Caco-2 (cell line): ENCODE results near the gene CBX7. TPM values are rescaled to one million over a fixed set of nuclear protein-coding genes. Genes with fewer than 3 reads are reported as not detected.

Source experiments
- BruUV-seq: library from RNA; stranded (reverse); fragments of 400-500 nt; replicated peaks from 2 replicates; lab custom pipeline; 2021; lab: Mats Ljungman, UMichigan
- CTCF ChIA-PET: fragments of 300-600 bp; sonication (Branson Sonifier 250); formaldehyde crosslinking; loops from one replicate; lab custom pipeline; 2022; ENCODE audit warnings: antibody characterized with exemption; lab: Charles Lee
- POLR2A ChIA-PET: fragments of 300-600 bp; sonication (Branson Sonifier 250); formaldehyde crosslinking; loops from one replicate; lab custom pipeline; 2022; ENCODE audit warnings: antibody characterized with exemption; lab: Charles Lee
- DNase-seq, 2 experiments: peaks; one replicate each; pipeline versions ENCODE4 v3.0.0 to v3.0.0-alpha.2; 2020 to 2022
- H3K27me3 ChIP-seq: replicated peaks from 2 replicates; pipeline ENCODE4 v1.6.0; 2011; ENCODE audit warnings: low read length; ENCODE audit not compliant: control insufficient read depth, insufficient read depth
- H3K36me3 ChIP-seq: 2 replicates; pipeline ENCODE4 v1.5.1; 2011; ENCODE audit warnings: low read length; ENCODE audit not compliant: control insufficient read depth, insufficient read depth
- H3K4me1 ChIP-seq: fragments of 250-450 bp; sonication (Bioruptor Pico); 2 replicates; pipeline ENCODE4 v1.5.1; 2020; ENCODE audit warnings: mild to moderate bottlenecking
- H3K4me3 ChIP-seq: 2 replicates; pipeline ENCODE4 v1.5.1; 2011; ENCODE audit warnings: low read depth, mild to moderate bottlenecking, control low read depth, low read length
- H3K9me3 ChIP-seq: fragments of 250-450 bp; sonication (Bioruptor Pico); 2 replicates; pipeline ENCODE4 v1.5.1; 2020; ENCODE audit warnings: mild to moderate bottlenecking, moderate library complexity
- H3K27ac Mint-ChIP-seq: one replicate; pipeline ENCODE4 v1.8.0; 2022; ENCODE audit warnings: mixed read lengths; ENCODE audit not compliant: unreplicated experiment
- H3K27me3 Mint-ChIP-seq: one replicate; pipeline ENCODE4 v1.8.0; 2022; ENCODE audit warnings: mixed read lengths; ENCODE audit not compliant: insufficient read depth, unreplicated experiment
- H3K36me3 Mint-ChIP-seq: one replicate; pipeline ENCODE4 v1.8.0; 2022; ENCODE audit warnings: mild to moderate bottlenecking, mixed read lengths; ENCODE audit not compliant: insufficient read depth, unreplicated experiment
- H3K4me1 Mint-ChIP-seq: one replicate; pipeline ENCODE4 v1.8.0; 2022; ENCODE audit warnings: low read depth, mixed read lengths; ENCODE audit not compliant: unreplicated experiment
- H3K4me3 Mint-ChIP-seq: one replicate; pipeline ENCODE4 v1.8.0; 2022; ENCODE audit warnings: mild to moderate bottlenecking, moderate library complexity, mixed read lengths; ENCODE audit not compliant: unreplicated experiment
- H3K9me3 Mint-ChIP-seq: one replicate; pipeline ENCODE4 v1.8.0; 2022; ENCODE audit warnings: mixed read lengths; ENCODE audit not compliant: unreplicated experiment
- intact Hi-C: fragments of 100-400 bp; cut with micrococcal nuclease; formaldehyde crosslinking; loops from one replicate; pipeline ENCODE4 v1.10.0; 2022; ENCODE audit not compliant: unreplicated experiment
- total RNA-seq: library from RNA; stranded (reverse); gene quantifications from 2 replicates; pipeline ENCODE4 v1.2.3, GENCODE V29; 2022
- TF ChIP-seq, protein P1 (sequence below), 2 experiments: fragments of 200-600 bp in 1 of 2; IDR thresholded peaks; 1 replicate in 1 of 2; 2 replicates in 1 of 2; pipeline versions ENCODE4 v1.5.1 to v1.8.0; 2011 to 2022; ENCODE audit warnings: antibody characterized with exemption in 1 of 2, control low read depth in 1 of 2, inconsistent platforms in 1 of 2, low read depth in 1 of 2, low read length in 1 of 2, mild to moderate bottlenecking in 1 of 2, moderate library complexity in 1 of 2; ENCODE audit not compliant: insufficient read depth in 1 of 2, severe bottlenecking in 1 of 2, unreplicated experiment in 1 of 2

CBX7 gene
- total RNA-seq, 1 experiment from 2014 or later, result 4.4 TPM

DNA sequence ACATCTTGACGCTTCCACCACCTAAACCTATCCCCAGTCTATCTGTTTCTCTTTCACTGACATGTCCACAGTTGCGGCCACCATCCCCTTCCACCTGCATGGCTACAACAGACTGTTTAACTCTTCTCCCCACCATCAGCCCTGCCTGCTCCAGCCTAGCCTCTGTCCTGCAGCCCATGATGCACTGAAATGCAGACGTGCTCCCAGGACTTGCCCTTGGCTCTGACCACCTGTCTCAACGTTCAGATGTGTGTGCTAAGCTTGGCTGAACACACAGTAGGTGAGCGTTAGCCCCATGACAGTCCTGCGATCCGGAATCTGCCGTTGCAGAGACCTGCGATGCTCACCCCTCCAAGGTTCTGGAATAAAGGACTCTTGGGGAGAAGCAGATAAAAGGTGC is 22.7 kb downstream of the CBX7 start:
- H3K27ac Mint-ChIP-seq, result no peak overlapping the region
- H3K27me3 Mint-ChIP-seq, result no peaks in the 10 kb centered on the region
- Histone ChIP-seq H3K27me3 (no peaks in the 10 kb centered on the region), H3K9me3 (no peaks in the 10 kb centered on the region), H3K4me1 (peaks cover 21% of the 10 kb centered on the region), H3K36me3 (no peaks in the 10 kb centered on the region), H3K4me3 (no peak overlapping the region)
- no peak for DNase-seq
- no peaks in the 10 kb centered on the region for H3K36me3 Mint-ChIP-seq
- TF ChIP-seq, protein P1, sequence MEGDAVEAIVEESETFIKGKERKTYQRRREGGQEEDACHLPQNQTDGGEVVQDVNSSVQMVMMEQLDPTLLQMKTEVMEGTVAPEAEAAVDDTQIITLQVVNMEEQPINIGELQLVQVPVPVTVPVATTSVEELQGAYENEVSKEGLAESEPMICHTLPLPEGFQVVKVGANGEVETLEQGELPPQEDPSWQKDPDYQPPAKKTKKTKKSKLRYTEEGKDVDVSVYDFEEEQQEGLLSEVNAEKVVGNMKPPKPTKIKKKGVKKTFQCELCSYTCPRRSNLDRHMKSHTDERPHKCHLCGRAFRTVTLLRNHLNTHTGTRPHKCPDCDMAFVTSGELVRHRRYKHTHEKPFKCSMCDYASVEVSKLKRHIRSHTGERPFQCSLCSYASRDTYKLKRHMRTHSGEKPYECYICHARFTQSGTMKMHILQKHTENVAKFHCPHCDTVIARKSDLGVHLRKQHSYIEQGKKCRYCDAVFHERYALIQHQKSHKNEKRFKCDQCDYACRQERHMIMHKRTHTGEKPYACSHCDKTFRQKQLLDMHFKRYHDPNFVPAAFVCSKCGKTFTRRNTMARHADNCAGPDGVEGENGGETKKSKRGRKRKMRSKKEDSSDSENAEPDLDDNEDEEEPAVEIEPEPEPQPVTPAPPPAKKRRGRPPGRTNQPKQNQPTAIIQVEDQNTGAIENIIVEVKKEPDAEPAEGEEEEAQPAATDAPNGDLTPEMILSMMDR (IDR thresholded peaks at IDR 0.05; ENCODE audit: insufficient read depth in 1 of 2, low read depth in 1 of 2, low read length in 1 of 2, severe bottlenecking in 1 of 2, unreplicated experiment in 1 of 2), result no peak
- POLR2A ChIA-PET, result no interaction called here
- H3K4me1 Mint-ChIP-seq, result peaks cover 16% of the 10 kb centered on the region
- CTCF ChIA-PET, result interaction anchor here (1.0 kb wide), 1 partner anchor 259 kb away, joined by 4 read pairs; no protein-coding TSS in a partner anchor
- BruUV-seq, result no TSS peak
- H3K9me3 Mint-ChIP-seq, result no peaks in the 10 kb centered on the region
- no peak overlapping the region for H3K4me3 Mint-ChIP-seq
- intact Hi-C loops, result no loop called here

DNA sequence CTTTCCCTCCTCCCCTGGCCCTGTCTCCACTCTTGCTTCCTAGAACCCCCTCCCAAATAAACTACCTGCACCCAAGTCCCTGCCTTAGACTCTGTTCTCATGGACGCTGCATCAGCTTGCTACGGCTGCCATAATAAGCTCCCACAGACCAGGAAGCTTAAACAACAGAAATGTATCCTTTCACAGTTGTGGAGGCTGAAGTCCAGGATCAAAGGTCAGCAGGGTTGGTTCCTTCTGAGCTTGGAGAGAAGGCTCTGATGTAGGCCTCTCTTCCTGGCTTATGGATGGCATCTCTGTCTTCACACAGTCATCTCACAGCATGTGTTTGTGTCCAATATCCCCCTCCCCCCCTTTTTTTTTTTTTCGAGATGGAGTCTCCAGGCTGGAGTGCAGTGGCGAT is 23.4 kb downstream of the CBX7 start:
- TF ChIP-seq, protein P1 (IDR thresholded peaks at IDR 0.05; ENCODE audit: insufficient read depth in 1 of 2, low read depth in 1 of 2, low read length in 1 of 2, severe bottlenecking in 1 of 2, unreplicated experiment in 1 of 2), result no peak
- H3K4me1 Mint-ChIP-seq, result peaks cover 16% of the 10 kb centered on the region
- POLR2A ChIA-PET, result interaction anchor here (0.6 kb wide), 1 partner anchor 104 kb away, joined by 3 read pairs; no protein-coding TSS in a partner anchor

DNA sequence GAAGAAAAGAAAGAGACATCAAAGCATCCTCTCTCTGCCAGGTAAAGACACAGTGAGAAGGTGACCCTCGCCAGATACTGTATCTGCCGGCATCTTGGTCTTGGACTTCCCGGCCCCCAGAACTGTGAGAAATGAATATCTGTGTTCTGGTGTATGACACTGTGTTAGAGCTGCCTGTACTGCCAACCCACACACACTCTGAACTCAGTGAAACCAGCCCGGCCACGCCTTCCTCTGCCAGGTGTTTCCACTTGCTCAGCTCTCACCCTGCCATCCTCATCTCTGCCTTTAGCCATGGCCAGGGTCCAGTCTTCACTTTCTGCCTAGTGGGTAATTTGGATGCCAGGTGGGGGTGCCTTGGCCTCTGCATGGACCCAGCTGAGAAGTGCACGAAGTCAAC is 24.0 kb downstream of the CBX7 start:
- no peaks in the 10 kb centered on the region for H3K27me3 Mint-ChIP-seq
- H3K36me3 ChIP-seq, result no peaks in the 10 kb centered on the region
- POLR2A ChIA-PET, result interaction anchor here (0.6 kb wide), 1 partner anchor 104 kb away, joined by 3 read pairs; no protein-coding TSS in a partner anchor
- CTCF ChIA-PET, result interaction anchor here (0.5 to 1.0 kb wide), 4 partner anchors 10 to 257 kb away, joined by 3 to 4 read pairs (median 4); no protein-coding TSS in a partner anchor
- no TSS peak for BruUV-seq
- no peak for DNase-seq
- no peak overlapping the region for H3K4me3 Mint-ChIP-seq
- peaks cover 21% of the 10 kb centered on the region for H3K4me1 ChIP-seq
- no peak overlapping the region for H3K27ac Mint-ChIP-seq
- no peaks in the 10 kb centered on the region for H3K36me3 Mint-ChIP-seq
- H3K9me3 ChIP-seq, result no peaks in the 10 kb centered on the region
- H3K27me3 ChIP-seq, result no peaks in the 10 kb centered on the region
- H3K4me1 Mint-ChIP-seq, result peaks cover 16% of the 10 kb centered on the region
- H3K9me3 Mint-ChIP-seq, result no peaks in the 10 kb centered on the region
- intact Hi-C loops, result no loop called here
- no peak overlapping the region for H3K4me3 ChIP-seq
- TF ChIP-seq, protein P1 (IDR thresholded peaks at IDR 0.05; ENCODE audit: insufficient read depth in 1 of 2, low read depth in 1 of 2, low read length in 1 of 2, severe bottlenecking in 1 of 2, unreplicated experiment in 1 of 2), result no peak

More for the DNA sequence above, 23.4 kb downstream of the CBX7 start:
- no peak overlapping the region for H3K27ac Mint-ChIP-seq
- Histone ChIP-seq H3K4me1 (peaks cover 21% of the 10 kb centered on the region), H3K9me3 (no peaks in the 10 kb centered on the region), H3K27me3 (no peaks in the 10 kb centered on the region), H3K4me3 (no peak overlapping the region), H3K36me3 (no peaks in the 10 kb centered on the region)
- no peak overlapping the region for H3K4me3 Mint-ChIP-seq
- BruUV-seq, result no TSS peak
- DNase-seq, result no peak
- no peaks in the 10 kb centered on the region for H3K36me3 Mint-ChIP-seq
- CTCF ChIA-PET, result interaction anchor here (0.8 to 1.0 kb wide), 2 partner anchors 19 to 258 kb away, joined by 4 read pairs; no protein-coding TSS in a partner anchor
- no peaks in the 10 kb centered on the region for H3K9me3 Mint-ChIP-seq
- intact Hi-C loops, result no loop called here
- H3K27me3 Mint-ChIP-seq, result no peaks in the 10 kb centered on the region
